PFSK-1 (cell line): ENCODE results near the gene MINPP1.

Source experiments
- FOXP2 ChIP-seq: optimal IDR thresholded peaks from 2 replicates; pipeline ENCODE3; 2011; ENCODE audit warnings: borderline replicate concordance, control low read depth, inconsistent platforms; ENCODE audit not compliant: insufficient read depth; ENCODE audit errors: extremely low read length, extremely low read depth
- POLR2AphosphoS5 ChIP-seq: IDR thresholded peaks from 2 replicates; pipeline ENCODE4 v1.6.1; 2012; ENCODE audit warnings: low read depth, mild to moderate bottlenecking, control low read depth, low read length, moderate library complexity
- SIN3A ChIP-seq: IDR thresholded peaks from 2 replicates; pipeline ENCODE4 v1.6.1; 2012; ENCODE audit warnings: mild to moderate bottlenecking, low read length, moderate library complexity, borderline replicate concordance; ENCODE audit not compliant: insufficient read depth
- TAF1 ChIP-seq: IDR thresholded peaks from 2 replicates; pipeline ENCODE4 v1.6.1; 2012; ENCODE audit warnings: low read length, control low read depth, borderline replicate concordance; ENCODE audit not compliant: insufficient read depth

DNA sequence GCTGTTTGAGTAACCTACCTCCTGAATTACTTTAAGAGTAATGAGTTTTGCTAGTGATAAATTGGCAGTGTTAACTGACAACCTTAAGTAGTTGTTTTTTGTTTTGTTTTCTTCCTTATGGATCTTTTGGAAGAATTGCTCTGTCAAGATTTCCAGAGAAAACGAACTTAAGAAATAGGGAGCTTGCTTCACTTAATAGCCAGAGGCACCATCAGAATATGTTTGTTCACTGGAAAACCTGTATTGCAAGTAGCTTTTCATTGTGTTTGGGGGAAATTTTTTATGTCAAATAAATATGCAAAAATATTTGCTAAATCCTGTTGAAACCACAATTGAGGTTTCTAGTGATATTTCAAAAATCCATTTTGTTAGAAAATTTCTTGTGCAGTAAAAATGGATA lies 89.5 kb downstream of the MINPP1 start:
- TF ChIP-seq POLR2AphosphoS5 (no peak), TAF1 (no peak), FOXP2 (no peak), SIN3A (no peak)
